HG03457 (cell line): Measurements from ENCODE around the gene CLTB.
"Not testable (repeated sequence)": the region's sequence is repeated elsewhere in the genome, so short reads cannot be mapped to it uniquely, and the experiment has no call there.

Source experiments
- ATAC-seq: cut with Tn5 transposase; IDR thresholded peaks from one replicate; pipeline ENCODE4 v1.9.1; 2021; ENCODE audit warnings: moderate number of reproducible peaks; ENCODE audit not compliant: unreplicated experiment

The CLTB gene

DNA sequence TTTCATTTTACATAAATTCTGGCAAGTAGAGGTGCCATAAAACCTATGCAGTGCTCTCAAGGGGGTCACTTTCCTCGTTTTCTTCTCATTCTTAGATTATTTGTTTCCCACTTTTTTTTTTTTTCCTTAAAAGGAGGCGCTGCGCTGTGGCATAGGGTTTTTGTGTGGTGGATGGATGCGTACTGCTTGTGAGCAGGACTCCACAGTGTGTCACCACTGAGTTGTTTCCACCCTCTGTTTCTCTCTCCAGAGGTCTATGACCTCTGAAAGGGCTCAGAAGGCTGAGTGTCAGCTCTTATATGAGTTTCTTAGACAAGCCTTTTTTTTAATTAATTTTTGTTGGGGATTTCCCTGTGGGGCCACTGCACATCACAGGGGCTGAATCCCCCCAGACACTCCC lies 13.6 kb upstream of the CLTB start:
- no peak for ATAC-seq

GRCh38 chr5:176427971-176428370 lies 11.6 kb upstream of the CLTB start:
- ATAC-seq: no peak

GRCh38 chr5:176426876-176427275 lies 10.5 kb upstream of the CLTB start:
- no peak for ATAC-seq

- no peak for ATAC-seq
Observed at GRCh38 chr5:176425791-176426190, 9.5 kb upstream of the CLTB start.

DNA sequence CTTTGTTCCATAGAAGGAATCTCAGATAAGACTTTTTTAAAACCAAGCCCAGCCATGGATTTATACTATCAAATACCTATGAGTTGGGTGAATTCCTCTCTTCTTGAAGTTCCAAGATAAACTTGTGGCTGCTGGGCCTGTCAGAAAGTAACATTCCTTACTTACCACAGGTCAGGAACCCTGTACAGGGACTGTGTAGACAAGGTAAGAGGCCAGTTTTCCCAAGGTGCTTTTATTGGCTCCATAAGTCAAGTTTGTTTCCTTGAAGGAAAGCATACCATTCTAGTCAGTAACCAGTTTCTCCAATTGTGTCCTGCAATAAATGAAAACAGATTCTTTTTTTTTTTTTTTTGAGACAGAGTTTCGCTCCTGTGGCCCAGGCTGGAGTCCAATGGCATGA lies 8.8 kb upstream of the CLTB start:
- ATAC-seq: no peak

- no peak for ATAC-seq
Observed at GRCh38 chr5:176424181-176424580, 7.8 kb upstream of the CLTB start.

- no peak for ATAC-seq
Observed at GRCh38 chr5:176420972-176421544, 4.7 kb upstream of the CLTB start.

- ATAC-seq: no peak
Observed at GRCh38 chr5:176420086-176420485, 3.7 kb upstream of the CLTB start.

- ATAC-seq: no peak
Observed at GRCh38 chr5:176418251-176418650, 1.9 kb upstream of the CLTB start.

GRCh38 chr5:176416965-176417364 lies 626 bp upstream of the CLTB start:
- ATAC-seq: no peak

DNA sequence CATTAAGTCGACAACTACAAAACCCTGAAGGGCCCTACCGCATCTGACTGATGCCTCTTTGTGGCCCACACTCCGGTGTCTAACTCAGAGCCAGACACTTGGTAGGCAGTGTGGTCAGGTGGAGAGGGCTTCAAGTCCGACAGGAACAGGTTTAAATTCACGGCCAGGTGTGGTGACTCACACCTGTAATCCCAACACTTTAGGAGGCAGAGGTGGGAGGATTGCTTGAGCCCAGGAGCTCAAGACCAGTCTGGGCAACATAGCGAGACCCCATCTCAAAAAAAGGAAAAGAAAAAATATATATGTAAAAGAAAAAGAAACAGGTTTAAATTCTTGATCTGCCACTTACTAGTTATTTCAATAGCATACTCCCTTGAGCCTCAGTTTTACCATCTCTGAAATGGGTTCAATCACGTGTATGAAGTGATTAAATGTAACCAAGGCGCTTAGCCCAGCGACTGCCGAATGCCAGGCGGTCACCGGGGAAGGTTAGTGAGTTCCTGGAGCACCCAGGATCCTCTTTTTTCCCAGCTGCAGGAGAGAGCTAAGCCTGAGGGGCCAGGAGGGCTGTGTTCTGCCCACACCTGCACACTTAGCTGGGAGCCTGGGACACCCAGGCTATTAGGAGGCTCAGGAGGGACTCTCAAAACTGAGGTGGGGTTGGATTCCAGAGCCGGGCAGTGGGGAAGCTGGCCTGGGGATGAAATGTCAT lies 943 bp downstream of the CLTB start:
- no peak for ATAC-seq

DNA sequence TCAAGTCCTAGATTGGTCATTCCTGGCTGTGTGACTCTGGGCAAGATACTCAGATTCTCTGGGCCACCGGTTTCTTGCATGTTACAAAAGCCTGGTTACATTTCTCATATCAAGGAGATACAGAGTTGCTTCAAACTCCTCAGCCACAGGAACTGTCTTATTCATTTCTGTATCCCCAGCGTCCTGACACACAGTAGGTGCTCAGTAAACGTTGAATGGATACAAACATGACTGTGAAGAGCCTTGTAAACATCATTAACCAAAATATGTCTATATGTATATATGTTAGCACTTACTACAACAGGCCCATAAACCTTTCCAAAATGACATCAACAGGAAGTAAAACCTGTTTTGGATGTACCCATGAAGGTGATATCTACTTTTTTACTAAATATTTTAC lies 1.6 kb downstream of the CLTB start:
- ATAC-seq: no peak

GRCh38 chr5:176413709-176414191 lies 2.6 kb downstream of the CLTB start:
- no peak for ATAC-seq

GRCh38 chr5:176413255-176413565 lies 3.1 kb downstream of the CLTB start:
- no peak for ATAC-seq

- ATAC-seq: no peak
Observed at GRCh38 chr5:176412517-176413254, 3.7 kb downstream of the CLTB start.

GRCh38 chr5:176410486-176411180 lies 5.7 kb downstream of the CLTB start:
- no peak for ATAC-seq

GRCh38 chr5:176409765-176410164 lies 6.6 kb downstream of the CLTB start:
- ATAC-seq: no peak

GRCh38 chr5:176408590-176408989 lies 7.7 kb downstream of the CLTB start:
- ATAC-seq: no peak

GRCh38 chr5:176408252-176408573 lies 8.1 kb downstream of the CLTB start:
- ATAC-seq: not testable (repeated sequence)

DNA sequence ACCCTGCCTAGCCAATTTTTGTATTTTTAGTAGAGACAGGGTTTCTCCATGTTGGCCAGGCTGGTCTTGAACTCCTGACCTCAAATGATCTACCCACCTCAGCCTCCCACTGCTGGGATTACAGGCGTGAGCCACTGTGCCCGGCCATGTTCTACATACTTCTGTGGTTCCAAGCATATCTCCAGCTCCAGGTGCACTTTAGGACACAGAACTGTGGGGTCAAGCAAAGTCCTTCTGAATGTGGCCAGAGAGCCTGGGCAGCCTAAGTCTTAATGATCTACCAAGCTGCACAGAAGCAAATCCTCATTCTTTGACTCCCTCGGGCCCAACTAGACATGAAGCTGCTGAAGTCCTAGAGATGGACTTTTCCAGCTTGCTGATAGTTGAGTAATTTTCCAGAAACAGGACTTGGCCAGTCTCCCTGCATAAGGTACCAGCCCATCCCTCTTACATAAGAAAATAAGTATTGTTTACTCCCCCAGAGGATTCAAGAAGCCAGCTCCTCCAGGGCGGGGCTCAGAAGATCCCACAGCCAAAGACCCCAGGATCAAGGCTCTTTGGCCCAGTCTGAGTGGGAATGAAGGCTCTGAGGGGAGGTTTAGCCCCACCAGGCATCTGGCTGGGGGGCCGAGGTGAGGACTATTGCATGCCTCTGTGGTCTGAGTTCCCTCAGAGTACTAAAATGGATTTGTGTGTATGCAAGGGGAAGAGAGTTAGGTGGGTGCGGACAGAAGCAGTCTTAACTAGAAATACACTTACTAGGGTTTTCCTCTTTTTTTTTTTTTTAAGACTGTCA lies 8.7 kb downstream of the CLTB start:
- ATAC-seq: no peak

- ATAC-seq: no peak
Observed at GRCh38 chr5:176406436-176407052, 9.8 kb downstream of the CLTB start.
